Uterus (tissue), 4 donors: ENCODE results near the gene UBR1. TPM values are rescaled to one million over a fixed set of nuclear protein-coding genes. Genes with fewer than 3 reads are reported as not detected.

Experiments
- DNase-seq, 2 donors: peaks; one replicate each; pipeline ENCODE4 v3.0.0-alpha.2; 2019 to 2020
- H3K27ac ChIP-seq, 2 donors: fragments of 200-600 bp; sonication (generic); 1 replicate in 1 of 2; 2 replicates in 1 of 2; pipeline ENCODE4 v1.5.1; 2016 to 2018
- H3K27me3 ChIP-seq, 2 donors: fragments of 200-600 bp; sonication (generic); one replicate each; pipeline ENCODE4 v1.5.1; 2018 to 2019; ENCODE audit warnings: control low read depth in 1 of 2
- H3K36me3 ChIP-seq, 2 donors: fragments of 200-600 bp; sonication (generic); one replicate each; pipeline ENCODE4 v1.5.1; 2019; ENCODE audit warnings: control low read depth in 1 of 2
- H3K4me1 ChIP-seq, 2 donors: fragments of 200-600 bp; sonication (generic); one replicate each; pipeline ENCODE4 v1.5.1; 2018 to 2019; ENCODE audit warnings: control low read depth in 1 of 2
- H3K4me3 ChIP-seq, 2 donors: fragments of 200-600 bp; sonication (generic); 1 replicate in 1 of 2; 2 replicates in 1 of 2; pipeline ENCODE4 v1.5.1; 2018 to 2019; ENCODE audit warnings: mild to moderate bottlenecking in 1 of 2
- H3K9me3 ChIP-seq, 2 donors: fragments of 200-600 bp; sonication (generic); one replicate each; pipeline ENCODE4 v1.5.1; 2019; ENCODE audit warnings: control low read depth in 1 of 2
- POLR2A ChIP-seq, 2 donors: fragments of 450-650 bp; IDR thresholded peaks; one replicate each; pipeline ENCODE4 v1.6.1; 2016; ENCODE audit warnings: antibody characterized with exemption in 2 of 2, mild to moderate bottlenecking in 1 of 2, moderate library complexity in 1 of 2
- intact Hi-C: fragments of 100-400 bp; cut with DNase I; formaldehyde crosslinking; loops from one replicate; pipeline ENCODE4 v1.15.1; 2023; ENCODE audit warnings: low total_unique reads
- total RNA-seq, 4 donors: library from RNA; depleted of rRNA in 3 of 4; stranded (reverse); fragments of >200 nt in 3 of 4; gene quantifications; one replicate each; pipeline versions ENCODE4 v1.1.0 to v1.2.4, GENCODE V29; 2014 to 2023
- TF ChIP-seq, protein P1 (sequence below), 4 experiments: fragments of 200-600 bp in 2 of 4; fragments of 450-650 bp in 2 of 4; sonication (generic) in 2 of 4; IDR thresholded peaks; one replicate each; pipeline ENCODE4 v1.5.1; 2016 to 2019; ENCODE audit warnings: antibody characterized with exemption in 4 of 4, mild to moderate bottlenecking in 2 of 4, moderate library complexity in 1 of 4
- donor health status: DM: yes; HTN: yes; CAD: no.

The UBR1 gene
- total RNA-seq, 4 donors from 2014 or later = 30.9 to 156 (median 60.3) TPM

DNA sequence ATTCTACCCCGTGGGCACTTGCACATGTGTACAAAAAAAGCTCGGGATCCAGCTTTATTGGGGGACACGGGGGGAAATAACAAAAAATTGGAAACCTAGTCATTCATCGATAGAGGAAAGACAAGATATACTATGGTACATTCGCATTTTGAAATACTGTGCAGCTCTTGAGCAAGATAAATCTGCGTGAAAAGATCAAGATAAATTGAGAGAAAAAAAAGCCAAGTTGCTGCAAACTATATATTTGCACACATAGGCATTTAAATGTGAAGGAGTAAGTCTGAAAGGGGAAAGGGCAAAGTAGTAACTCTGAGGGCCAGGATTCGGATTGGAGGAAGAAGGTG is 620 bp upstream of the UBR1 start:
- Histone ChIP-seq H3K9me3 (no peaks in the 10 kb centered on the region), H3K27ac (peak overlapping the region; percentile 91), H3K27me3 (no peaks in the 10 kb centered on the region), H3K36me3 (no peaks in the 10 kb centered on the region), H3K4me1 (no peaks in the 10 kb centered on the region), H3K4me3 (peak overlapping the region; percentile 55 to 78)
- TF ChIP-seq, protein P1, sequence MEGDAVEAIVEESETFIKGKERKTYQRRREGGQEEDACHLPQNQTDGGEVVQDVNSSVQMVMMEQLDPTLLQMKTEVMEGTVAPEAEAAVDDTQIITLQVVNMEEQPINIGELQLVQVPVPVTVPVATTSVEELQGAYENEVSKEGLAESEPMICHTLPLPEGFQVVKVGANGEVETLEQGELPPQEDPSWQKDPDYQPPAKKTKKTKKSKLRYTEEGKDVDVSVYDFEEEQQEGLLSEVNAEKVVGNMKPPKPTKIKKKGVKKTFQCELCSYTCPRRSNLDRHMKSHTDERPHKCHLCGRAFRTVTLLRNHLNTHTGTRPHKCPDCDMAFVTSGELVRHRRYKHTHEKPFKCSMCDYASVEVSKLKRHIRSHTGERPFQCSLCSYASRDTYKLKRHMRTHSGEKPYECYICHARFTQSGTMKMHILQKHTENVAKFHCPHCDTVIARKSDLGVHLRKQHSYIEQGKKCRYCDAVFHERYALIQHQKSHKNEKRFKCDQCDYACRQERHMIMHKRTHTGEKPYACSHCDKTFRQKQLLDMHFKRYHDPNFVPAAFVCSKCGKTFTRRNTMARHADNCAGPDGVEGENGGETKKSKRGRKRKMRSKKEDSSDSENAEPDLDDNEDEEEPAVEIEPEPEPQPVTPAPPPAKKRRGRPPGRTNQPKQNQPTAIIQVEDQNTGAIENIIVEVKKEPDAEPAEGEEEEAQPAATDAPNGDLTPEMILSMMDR (IDR thresholded peaks at IDR 0.05) = no peak
- no peak for TF ChIP-seq POLR2A (IDR thresholded peaks at IDR 0.05)
- DNase-seq = no peak
- intact Hi-C loops = no loop called here

DNA sequence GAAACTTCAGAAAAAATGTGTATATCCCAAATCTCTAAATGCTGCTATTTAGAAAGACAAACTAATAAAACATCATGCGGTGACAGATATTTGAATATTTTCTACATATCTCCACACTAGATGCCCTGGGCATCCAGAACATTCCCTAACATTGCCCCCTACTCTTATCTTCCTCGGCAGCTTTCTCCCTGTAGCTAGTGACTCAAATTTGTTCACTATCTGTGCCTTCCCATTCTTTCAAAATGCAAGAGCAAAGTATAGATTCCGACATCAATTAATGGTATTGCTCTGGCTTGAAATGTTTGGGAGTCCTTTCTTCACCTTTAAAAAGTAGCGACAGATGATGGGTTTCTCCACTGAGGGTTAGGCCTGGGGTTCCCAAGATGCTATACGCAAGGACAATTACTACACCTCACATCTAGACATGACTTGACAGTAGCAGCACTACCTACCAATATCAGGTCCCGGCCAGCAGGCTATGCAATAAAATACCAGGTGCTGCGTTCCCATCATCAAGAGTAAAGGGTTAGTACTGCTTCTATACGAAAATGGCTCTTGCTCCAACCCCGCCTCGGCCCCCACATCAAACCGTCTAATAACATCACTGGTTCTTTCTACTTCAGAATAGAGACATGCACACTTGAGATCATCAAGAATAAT is 631 bp downstream of the UBR1 start:
- TF ChIP-seq POLR2A (IDR thresholded peaks at IDR 0.05) = no peak
- TF ChIP-seq, protein P1 (IDR thresholded peaks at IDR 0.05) = no peak
- no peak for DNase-seq
- Histone ChIP-seq H3K27ac (peak overlapping the region; percentile 91), H3K9me3 (no peaks in the 10 kb centered on the region), H3K4me3 (peak overlapping the region; percentile 55 to 78), H3K27me3 (no peaks in the 10 kb centered on the region), H3K4me1 (no peaks in the 10 kb centered on the region), H3K36me3 (no peaks in the 10 kb centered on the region)
- intact Hi-C loops = no loop called here

DNA sequence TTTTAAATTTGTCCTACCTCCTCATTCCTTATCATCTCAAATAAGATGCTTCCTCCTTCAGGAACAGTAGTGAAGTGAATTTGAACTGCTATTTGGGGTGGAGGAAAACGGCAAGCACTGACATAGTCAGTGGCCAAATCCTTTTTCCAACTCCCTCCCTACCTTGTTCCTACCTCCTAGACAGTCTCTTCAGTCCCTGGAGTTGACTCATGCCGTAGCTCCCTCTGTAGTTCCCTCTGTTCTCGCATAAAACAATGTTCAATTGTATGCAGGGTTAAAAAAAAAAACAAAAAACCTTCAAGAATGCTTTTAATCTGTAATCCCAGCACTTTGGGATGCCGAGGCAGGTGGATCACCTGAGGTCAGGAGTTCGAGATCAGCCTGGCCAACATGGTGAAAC is 1.4 kb downstream of the UBR1 start:
- H3K4me1 ChIP-seq = no peaks in the 10 kb centered on the region
- H3K36me3 ChIP-seq = no peaks in the 10 kb centered on the region
- intact Hi-C loops = no loop called here
- TF ChIP-seq, protein P1 (IDR thresholded peaks at IDR 0.05) = no peak
- TF ChIP-seq POLR2A (IDR thresholded peaks at IDR 0.05) = no peak
- peak overlapping the region in 1 of 2 donors; percentile 78 for H3K4me3 ChIP-seq
- peak overlapping the region in 1 of 2 donors; percentile 91 for H3K27ac ChIP-seq
- H3K27me3 ChIP-seq = no peaks in the 10 kb centered on the region
- H3K9me3 ChIP-seq = no peaks in the 10 kb centered on the region
- no peak for DNase-seq

DNA sequence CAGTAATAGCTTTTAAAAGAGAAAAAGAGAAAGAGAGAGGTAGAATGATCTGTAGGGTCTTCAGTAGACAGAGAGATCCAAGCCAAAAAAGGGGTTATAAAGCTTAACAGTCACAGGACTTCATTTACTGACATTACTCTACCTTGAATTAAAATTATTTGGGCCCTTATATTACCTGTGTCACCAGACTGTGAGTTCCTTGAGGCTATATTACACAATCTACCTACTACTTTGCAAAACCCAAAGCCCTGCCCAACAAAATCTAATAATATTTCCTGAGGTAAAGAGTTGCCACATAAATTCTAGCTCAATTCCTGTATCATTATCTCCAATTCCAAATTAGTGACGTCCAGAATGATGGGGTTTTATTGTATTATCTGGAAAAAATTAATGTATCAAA is 1.9 kb downstream of the UBR1 start:
- no peaks in the 10 kb centered on the region for H3K4me1 ChIP-seq
- no peak overlapping the region for H3K27ac ChIP-seq
- no peaks in the 10 kb centered on the region for H3K36me3 ChIP-seq
- H3K27me3 ChIP-seq = no peaks in the 10 kb centered on the region
- H3K4me3 ChIP-seq = no peak overlapping the region
- TF ChIP-seq, protein P1 (IDR thresholded peaks at IDR 0.05) = no peak
- TF ChIP-seq POLR2A (IDR thresholded peaks at IDR 0.05) = no peak
- intact Hi-C loops = no loop called here
- H3K9me3 ChIP-seq = no peaks in the 10 kb centered on the region
- no peak for DNase-seq

DNA sequence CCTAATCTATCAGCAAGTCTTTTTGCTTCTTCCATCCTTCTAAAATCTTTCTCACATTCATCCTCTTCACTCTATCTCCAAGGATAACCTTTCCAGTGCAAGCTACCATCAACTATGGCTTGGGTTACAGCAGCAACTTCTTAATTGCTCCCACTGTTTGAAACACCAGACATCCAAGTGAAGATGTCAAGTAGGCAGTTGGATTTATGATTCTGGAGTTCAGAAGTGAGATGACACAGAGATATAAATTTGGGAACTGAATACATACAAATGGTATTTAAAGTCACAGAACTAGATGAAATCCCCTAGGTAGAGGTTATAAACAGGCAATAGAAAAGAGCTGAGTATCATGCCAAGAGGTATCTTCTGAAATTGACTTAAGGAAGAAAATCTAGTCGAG is 3.7 kb downstream of the UBR1 start:
- intact Hi-C loops = no loop called here
- H3K4me1 ChIP-seq = no peaks in the 10 kb centered on the region
- no peaks in the 10 kb centered on the region for H3K27me3 ChIP-seq
- no peaks in the 10 kb centered on the region for H3K9me3 ChIP-seq
- H3K27ac ChIP-seq = no peak overlapping the region
- TF ChIP-seq, protein P1 (IDR thresholded peaks at IDR 0.05) = no peak
- no peaks in the 10 kb centered on the region for H3K36me3 ChIP-seq
- DNase-seq = no peak
- H3K4me3 ChIP-seq = no peak overlapping the region
